Caco-2 (cell line): ENCODE results near the gene CAPN8. TPM values are rescaled to one million over a fixed set of nuclear protein-coding genes. Genes with fewer than 3 reads are reported as not detected.

Experiments used
- BruUV-seq: library from RNA; stranded (reverse); fragments of 400-500 nt; replicated peaks from 2 replicates; lab custom pipeline; 2021; lab: Mats Ljungman, UMichigan
- CTCF ChIA-PET: fragments of 300-600 bp; sonication (Branson Sonifier 250); formaldehyde crosslinking; loops from one replicate; lab custom pipeline; 2022; ENCODE audit warnings: antibody characterized with exemption; lab: Charles Lee
- POLR2A ChIA-PET: fragments of 300-600 bp; sonication (Branson Sonifier 250); formaldehyde crosslinking; loops from one replicate; lab custom pipeline; 2022; ENCODE audit warnings: antibody characterized with exemption; lab: Charles Lee
- DNase-seq, 2 experiments: peaks; one replicate each; pipeline versions ENCODE4 v3.0.0 to v3.0.0-alpha.2; 2020 to 2022
- H3K27me3 ChIP-seq: replicated peaks from 2 replicates; pipeline ENCODE4 v1.6.0; 2011; ENCODE audit warnings: low read length; ENCODE audit not compliant: control insufficient read depth, insufficient read depth
- H3K36me3 ChIP-seq: 2 replicates; pipeline ENCODE4 v1.5.1; 2011; ENCODE audit warnings: low read length; ENCODE audit not compliant: control insufficient read depth, insufficient read depth
- H3K4me1 ChIP-seq: fragments of 250-450 bp; sonication (Bioruptor Pico); 2 replicates; pipeline ENCODE4 v1.5.1; 2020; ENCODE audit warnings: mild to moderate bottlenecking
- H3K4me3 ChIP-seq: 2 replicates; pipeline ENCODE4 v1.5.1; 2011; ENCODE audit warnings: low read depth, mild to moderate bottlenecking, control low read depth, low read length
- H3K9me3 ChIP-seq: fragments of 250-450 bp; sonication (Bioruptor Pico); 2 replicates; pipeline ENCODE4 v1.5.1; 2020; ENCODE audit warnings: mild to moderate bottlenecking, moderate library complexity
- H3K27ac Mint-ChIP-seq: one replicate; pipeline ENCODE4 v1.8.0; 2022; ENCODE audit warnings: mixed read lengths; ENCODE audit not compliant: unreplicated experiment
- H3K27me3 Mint-ChIP-seq: one replicate; pipeline ENCODE4 v1.8.0; 2022; ENCODE audit warnings: mixed read lengths; ENCODE audit not compliant: insufficient read depth, unreplicated experiment
- H3K36me3 Mint-ChIP-seq: one replicate; pipeline ENCODE4 v1.8.0; 2022; ENCODE audit warnings: mild to moderate bottlenecking, mixed read lengths; ENCODE audit not compliant: insufficient read depth, unreplicated experiment
- H3K4me1 Mint-ChIP-seq: one replicate; pipeline ENCODE4 v1.8.0; 2022; ENCODE audit warnings: low read depth, mixed read lengths; ENCODE audit not compliant: unreplicated experiment
- H3K4me3 Mint-ChIP-seq: one replicate; pipeline ENCODE4 v1.8.0; 2022; ENCODE audit warnings: mild to moderate bottlenecking, moderate library complexity, mixed read lengths; ENCODE audit not compliant: unreplicated experiment
- H3K9me3 Mint-ChIP-seq: one replicate; pipeline ENCODE4 v1.8.0; 2022; ENCODE audit warnings: mixed read lengths; ENCODE audit not compliant: unreplicated experiment
- CTCF ChIP-seq, 2 experiments: fragments of 200-600 bp in 1 of 2; IDR thresholded peaks; 1 replicate in 1 of 2; 2 replicates in 1 of 2; pipeline versions ENCODE4 v1.5.1 to v1.8.0; 2011 to 2022; ENCODE audit warnings: antibody characterized with exemption in 1 of 2, control low read depth in 1 of 2, inconsistent platforms in 1 of 2, low read depth in 1 of 2, low read length in 1 of 2, mild to moderate bottlenecking in 1 of 2, moderate library complexity in 1 of 2; ENCODE audit not compliant: insufficient read depth in 1 of 2, severe bottlenecking in 1 of 2, unreplicated experiment in 1 of 2
- intact Hi-C: fragments of 100-400 bp; cut with micrococcal nuclease; formaldehyde crosslinking; loops from one replicate; pipeline ENCODE4 v1.10.0; 2022; ENCODE audit not compliant: unreplicated experiment
- total RNA-seq: library from RNA; stranded (reverse); gene quantifications from 2 replicates; pipeline ENCODE4 v1.2.3, GENCODE V29; 2022

CAPN8 gene
- total RNA-seq, 1 experiment from 2014 or later: 4.1 TPM

GRCh38 chr1:223504741-223505140 lies 160.8 kb downstream of the CAPN8 start:
- Mint-ChIP-seq H3K36me3 (no peaks in the 10 kb centered on the region), H3K4me1 (no peaks in the 10 kb centered on the region), H3K4me3 (no peak overlapping the region), H3K27me3 (no peaks in the 10 kb centered on the region), H3K27ac (no peak overlapping the region), H3K9me3 (no peaks in the 10 kb centered on the region)
- no TSS peak for BruUV-seq
- Histone ChIP-seq H3K4me1 (no peaks in the 10 kb centered on the region), H3K36me3 (no peaks in the 10 kb centered on the region), H3K27me3 (no peaks in the 10 kb centered on the region), H3K9me3 (no peaks in the 10 kb centered on the region), H3K4me3 (no peak overlapping the region)
- intact Hi-C loops: no loop called here
- ChIA-PET POLR2A (no interaction called here), CTCF (no interaction called here)
- DNase-seq: no peak
- TF ChIP-seq CTCF (IDR thresholded peaks at IDR 0.05; ENCODE audit: insufficient read depth in 1 of 2, low read depth in 1 of 2, low read length in 1 of 2, severe bottlenecking in 1 of 2, unreplicated experiment in 1 of 2): no peak

- H3K27me3 Mint-ChIP-seq: no peaks in the 10 kb centered on the region
- CTCF ChIA-PET: interaction anchor here (0.6 kb wide), 1 partner anchor 1337 kb away, joined by 3 read pairs; no protein-coding TSS in a partner anchor
- Histone ChIP-seq H3K36me3 (no peaks in the 10 kb centered on the region), H3K9me3 (no peaks in the 10 kb centered on the region), H3K27me3 (no peaks in the 10 kb centered on the region), H3K4me1 (no peaks in the 10 kb centered on the region), H3K4me3 (no peak overlapping the region)
- no peak for TF ChIP-seq CTCF (IDR thresholded peaks at IDR 0.05; ENCODE audit: insufficient read depth in 1 of 2, low read depth in 1 of 2, low read length in 1 of 2, severe bottlenecking in 1 of 2, unreplicated experiment in 1 of 2)
- no peaks in the 10 kb centered on the region for H3K9me3 Mint-ChIP-seq
- intact Hi-C loops: no loop called here
- no peak overlapping the region for H3K27ac Mint-ChIP-seq
- H3K4me3 Mint-ChIP-seq: no peak overlapping the region
- no TSS peak for BruUV-seq
- no peak for DNase-seq
- POLR2A ChIA-PET: no interaction called here
- H3K36me3 Mint-ChIP-seq: no peaks in the 10 kb centered on the region
- H3K4me1 Mint-ChIP-seq: no peaks in the 10 kb centered on the region
Observed at GRCh38 chr1:223503348-223503747, 162.2 kb downstream of the CAPN8 start.

- Mint-ChIP-seq H3K4me1 (no peaks in the 10 kb centered on the region), H3K27ac (no peak overlapping the region), H3K36me3 (no peaks in the 10 kb centered on the region), H3K27me3 (no peaks in the 10 kb centered on the region), H3K4me3 (no peak overlapping the region), H3K9me3 (no peaks in the 10 kb centered on the region)
- H3K4me1 ChIP-seq: no peaks in the 10 kb centered on the region
- no peaks in the 10 kb centered on the region for H3K27me3 ChIP-seq
- CTCF ChIA-PET: interaction anchor here (0.6 kb wide), 1 partner anchor 171 kb away, joined by 3 read pairs; no protein-coding TSS in a partner anchor
- POLR2A ChIA-PET: no interaction called here
- no peaks in the 10 kb centered on the region for H3K36me3 ChIP-seq
- H3K9me3 ChIP-seq: no peaks in the 10 kb centered on the region
- no peak overlapping the region for H3K4me3 ChIP-seq
- no peak for TF ChIP-seq CTCF (IDR thresholded peaks at IDR 0.05; ENCODE audit: insufficient read depth in 1 of 2, low read depth in 1 of 2, low read length in 1 of 2, severe bottlenecking in 1 of 2, unreplicated experiment in 1 of 2)
- intact Hi-C loops: no loop called here
- BruUV-seq: no TSS peak
- DNase-seq: no peak
Observed at GRCh38 chr1:223500560-223501425, 164.7 kb downstream of the CAPN8 start.
